ENCODE data around the gene CALHM5.
A peak's percentile ranks its signal among the peaks of the same experiment; 100 is the strongest.

The CALHM5 gene

DNA sequence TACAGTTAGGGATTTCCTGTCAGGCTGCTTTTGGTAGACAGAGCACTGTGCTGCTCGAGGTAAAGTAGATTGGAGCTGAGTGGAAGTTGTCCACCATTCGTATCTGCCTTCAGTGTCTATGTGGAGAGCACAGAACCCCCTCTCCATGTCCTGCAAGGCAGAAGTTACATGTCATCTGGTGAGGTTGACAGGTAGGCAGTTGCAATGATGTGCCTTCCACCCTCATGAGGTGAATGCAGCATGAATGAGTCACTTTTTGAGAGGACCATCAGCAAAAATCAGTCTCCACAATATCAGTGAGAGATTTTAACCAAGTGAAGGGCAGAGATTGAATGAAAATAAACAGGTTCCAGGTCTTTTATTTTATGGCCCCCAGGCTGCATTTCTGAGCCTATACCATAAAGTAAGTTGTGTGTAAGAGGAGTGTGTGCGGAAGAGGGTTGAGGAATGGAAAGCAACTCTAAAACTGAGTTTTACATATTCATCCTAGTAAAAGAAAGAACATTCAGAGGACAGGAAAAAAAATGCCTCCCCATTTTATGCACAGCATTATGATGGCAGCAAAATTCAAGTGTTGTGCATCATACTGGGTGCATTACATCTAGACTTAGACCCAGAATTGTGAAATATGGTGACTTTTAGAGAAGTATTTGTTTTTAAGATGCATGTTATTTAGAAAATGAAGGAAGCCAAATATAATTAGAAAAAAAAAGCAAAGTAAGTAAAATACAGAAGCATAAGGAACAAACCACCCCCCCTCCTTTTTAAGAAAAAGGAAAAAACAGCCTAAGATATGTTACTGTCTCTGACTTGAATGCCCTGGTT is 18.2 kb downstream of the CALHM5 start:
- no peak overlapping the region for H3K27ac ChIP-seq
- TF ChIP-seq, protein P1, sequence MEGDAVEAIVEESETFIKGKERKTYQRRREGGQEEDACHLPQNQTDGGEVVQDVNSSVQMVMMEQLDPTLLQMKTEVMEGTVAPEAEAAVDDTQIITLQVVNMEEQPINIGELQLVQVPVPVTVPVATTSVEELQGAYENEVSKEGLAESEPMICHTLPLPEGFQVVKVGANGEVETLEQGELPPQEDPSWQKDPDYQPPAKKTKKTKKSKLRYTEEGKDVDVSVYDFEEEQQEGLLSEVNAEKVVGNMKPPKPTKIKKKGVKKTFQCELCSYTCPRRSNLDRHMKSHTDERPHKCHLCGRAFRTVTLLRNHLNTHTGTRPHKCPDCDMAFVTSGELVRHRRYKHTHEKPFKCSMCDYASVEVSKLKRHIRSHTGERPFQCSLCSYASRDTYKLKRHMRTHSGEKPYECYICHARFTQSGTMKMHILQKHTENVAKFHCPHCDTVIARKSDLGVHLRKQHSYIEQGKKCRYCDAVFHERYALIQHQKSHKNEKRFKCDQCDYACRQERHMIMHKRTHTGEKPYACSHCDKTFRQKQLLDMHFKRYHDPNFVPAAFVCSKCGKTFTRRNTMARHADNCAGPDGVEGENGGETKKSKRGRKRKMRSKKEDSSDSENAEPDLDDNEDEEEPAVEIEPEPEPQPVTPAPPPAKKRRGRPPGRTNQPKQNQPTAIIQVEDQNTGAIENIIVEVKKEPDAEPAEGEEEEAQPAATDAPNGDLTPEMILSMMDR (IDR thresholded peaks at IDR 0.05), result no peak
- no peak overlapping the region for H3K4me3 ChIP-seq (ENCODE audit: low read depth in 1 of 2, low read length in 1 of 2)
- no peaks in the 10 kb centered on the region for H3K27me3 ChIP-seq
- no peaks in the 10 kb centered on the region for H3K9me3 ChIP-seq
- peaks cover 4 to 18% of the 10 kb centered on the region in 2 experiments for H3K4me1 ChIP-seq (ENCODE audit: control insufficient read depth in 1 of 2, insufficient read depth in 1 of 2, low read depth in 1 of 2, low read length in 1 of 2)
- H3K36me3 ChIP-seq, result no peaks in the 10 kb centered on the region

DNA sequence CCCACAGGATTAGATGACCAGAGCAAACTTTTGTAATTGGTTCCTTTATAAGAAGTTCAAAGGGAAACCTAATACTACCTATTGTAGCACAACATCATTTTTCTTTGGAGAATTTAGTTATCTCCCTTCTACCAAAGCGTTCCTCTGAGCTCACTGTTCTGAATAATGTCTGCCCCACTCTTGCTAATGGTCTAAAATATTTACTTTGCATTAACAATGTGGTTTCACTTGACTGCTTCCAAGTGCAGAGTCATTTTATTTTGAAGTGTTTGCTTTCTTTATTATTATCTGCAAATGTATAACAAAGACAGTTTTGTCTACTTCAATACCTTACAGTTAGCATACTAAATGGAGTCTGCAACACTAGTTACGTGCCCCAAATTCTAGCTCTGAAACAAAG is 19.0 kb downstream of the CALHM5 start:
- Histone ChIP-seq H3K4me1 (ENCODE audit: control insufficient read depth in 1 of 2, insufficient read depth in 1 of 2, low read depth in 1 of 2, low read length in 1 of 2) (peaks cover 4 to 18% of the 10 kb centered on the region in 2 experiments), H3K27ac (no peak overlapping the region), H3K9me3 (no peaks in the 10 kb centered on the region), H3K36me3 (no peaks in the 10 kb centered on the region), H3K4me3 (ENCODE audit: low read depth in 1 of 2, low read length in 1 of 2) (no peak overlapping the region), H3K27me3 (no peaks in the 10 kb centered on the region)
- TF ChIP-seq, protein P1 (IDR thresholded peaks at IDR 0.05), result no peak

DNA sequence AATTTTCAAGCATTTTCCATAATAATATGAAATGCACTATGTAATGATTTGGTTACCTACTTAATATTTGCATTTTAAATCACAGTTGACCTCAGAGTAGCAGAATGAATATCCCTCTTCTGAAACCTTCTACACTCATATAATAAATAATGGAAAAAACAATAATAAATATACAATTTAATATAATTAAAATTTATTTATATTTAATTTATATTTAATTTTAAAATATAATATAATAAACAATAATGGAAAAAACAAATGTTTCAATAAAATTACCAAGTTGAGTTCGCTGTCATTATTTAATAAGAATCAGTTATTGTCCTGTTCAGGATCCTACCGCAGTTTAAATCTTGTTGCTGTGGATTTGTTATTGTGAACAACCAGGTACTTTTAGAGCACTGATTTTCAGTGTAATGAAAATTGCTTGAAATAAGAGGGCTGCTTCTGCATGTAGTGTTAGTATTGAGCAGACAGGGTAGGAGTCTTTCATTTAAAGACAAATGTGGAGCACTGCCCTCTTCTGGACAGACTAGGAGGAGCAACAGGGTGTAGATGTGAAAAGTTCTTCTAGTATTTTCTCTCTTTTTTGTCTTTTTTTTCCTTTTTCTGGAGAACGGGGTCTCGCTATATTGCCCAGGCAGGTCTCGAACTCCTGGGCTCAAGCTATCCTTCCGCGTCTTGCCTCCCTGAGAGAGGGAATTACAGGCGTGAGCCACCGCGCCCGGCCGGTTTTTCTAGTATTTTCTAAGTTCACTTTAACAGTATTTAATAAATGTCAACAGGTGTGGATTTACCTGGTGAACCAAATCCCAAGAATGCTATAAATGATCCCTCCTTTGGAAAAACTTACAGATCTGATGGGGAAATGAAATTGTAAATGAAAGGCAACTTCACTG is 20.5 kb downstream of the CALHM5 start:
- TF ChIP-seq, protein P1 (IDR thresholded peaks at IDR 0.05), result peak; percentile 82
- H3K9me3 ChIP-seq, result no peaks in the 10 kb centered on the region
- H3K27ac ChIP-seq, result no peak overlapping the region
- no peaks in the 10 kb centered on the region for H3K27me3 ChIP-seq
- H3K36me3 ChIP-seq, result no peaks in the 10 kb centered on the region
- no peak overlapping the region for H3K4me3 ChIP-seq (ENCODE audit: low read depth in 1 of 2, low read length in 1 of 2)
- peaks cover 4 to 18% of the 10 kb centered on the region in 2 experiments for H3K4me1 ChIP-seq (ENCODE audit: control insufficient read depth in 1 of 2, insufficient read depth in 1 of 2, low read depth in 1 of 2, low read length in 1 of 2)

DNA sequence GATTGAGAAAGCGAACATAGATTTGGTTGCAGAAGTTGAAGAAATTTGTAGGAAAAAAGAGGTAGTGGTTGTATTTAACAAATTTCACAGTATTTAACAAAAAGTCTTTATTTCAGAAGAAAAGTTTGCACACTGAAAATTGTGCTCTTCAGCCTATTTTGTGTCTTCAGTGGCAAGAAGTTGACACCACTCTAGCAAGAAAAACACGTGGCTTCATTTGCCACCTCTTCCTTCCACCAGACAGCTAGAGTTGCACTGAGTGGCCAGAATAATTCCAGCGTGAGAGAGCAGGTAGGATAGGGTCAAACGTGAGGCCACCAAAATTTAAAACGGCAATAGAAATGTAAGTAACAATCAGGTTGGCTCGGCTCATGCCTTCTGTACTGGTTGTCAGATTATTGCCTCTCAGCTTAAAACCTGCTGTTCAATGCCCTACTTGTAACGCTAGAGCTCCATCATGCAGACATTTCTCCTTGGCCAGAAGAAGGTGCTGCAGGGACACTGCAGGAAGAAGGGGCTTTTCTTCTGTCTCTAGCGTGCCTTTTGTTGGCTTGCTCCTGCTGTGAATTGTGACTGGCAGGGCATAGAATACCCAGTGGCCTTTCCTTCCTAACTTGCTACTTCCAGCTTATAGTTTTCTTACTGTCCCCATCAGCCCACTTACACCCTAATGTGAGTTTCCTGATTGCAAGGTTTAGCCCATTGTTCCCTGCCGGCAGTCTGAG is 22.0 kb downstream of the CALHM5 start:
- peaks cover 4 to 18% of the 10 kb centered on the region in 2 experiments for H3K4me1 ChIP-seq (ENCODE audit: control insufficient read depth in 1 of 2, insufficient read depth in 1 of 2, low read depth in 1 of 2, low read length in 1 of 2)

DNA sequence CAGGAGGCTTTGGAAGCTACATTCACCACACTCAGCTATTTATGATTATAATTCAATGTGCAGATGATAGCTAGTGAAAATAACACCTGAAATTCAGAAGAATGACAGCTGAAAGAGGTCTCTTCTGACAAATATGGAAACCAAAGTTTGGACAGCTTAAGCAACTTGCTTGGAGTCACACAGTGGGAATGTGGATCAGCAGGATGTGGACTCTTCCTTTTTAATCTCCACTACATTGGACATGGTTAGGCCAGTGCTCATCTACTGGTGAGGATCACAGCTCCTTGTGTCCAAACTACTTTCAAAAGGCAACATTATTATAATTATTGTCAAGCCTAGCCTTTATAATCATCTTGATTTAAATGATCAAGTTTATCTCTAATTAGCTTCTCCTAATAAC is 23.7 kb downstream of the CALHM5 start:
- peaks cover 4 to 18% of the 10 kb centered on the region in 2 experiments for H3K4me1 ChIP-seq (ENCODE audit: control insufficient read depth in 1 of 2, insufficient read depth in 1 of 2, low read depth in 1 of 2, low read length in 1 of 2)
- H3K36me3 ChIP-seq, result no peaks in the 10 kb centered on the region
- H3K4me3 ChIP-seq (ENCODE audit: low read depth in 1 of 2, low read length in 1 of 2), result no peak overlapping the region
- TF ChIP-seq, protein P1 (IDR thresholded peaks at IDR 0.05), result no peak
- no peak overlapping the region for H3K27ac ChIP-seq
- H3K9me3 ChIP-seq, result no peaks in the 10 kb centered on the region
- peaks cover 3% of the 10 kb centered on the region for H3K27me3 ChIP-seq

More for the DNA sequence above, 22.0 kb downstream of the CALHM5 start:
- no peak overlapping the region for H3K27ac ChIP-seq
- no peaks in the 10 kb centered on the region for H3K36me3 ChIP-seq
- TF ChIP-seq, protein P1 (IDR thresholded peaks at IDR 0.05), result no peak
- H3K9me3 ChIP-seq, result no peaks in the 10 kb centered on the region
- H3K4me3 ChIP-seq (ENCODE audit: low read depth in 1 of 2, low read length in 1 of 2), result no peak overlapping the region
- no peaks in the 10 kb centered on the region for H3K27me3 ChIP-seq
